SK-N-SH (cell line): ENCODE data around the gene USP9Y. TPM values are rescaled to one million over a fixed set of nuclear protein-coding genes. Genes with fewer than 3 reads are reported as not detected.
"Not testable (repeated sequence)": the region's sequence is repeated elsewhere in the genome, so short reads cannot be mapped to it uniquely, and the experiment has no call there.

ENCODE experiments used
- CTCF ChIA-PET: fragments of 300-600, 350-600 bp; formaldehyde crosslinking; extraction: SDS; loops from one replicate; lab custom pipeline; 2021; lab: Yijun Ruan, JAX
- POLR2A ChIA-PET: fragments of 350-600 bp; sonication (Branson Sonifier 250); formaldehyde crosslinking; extraction: SDS; loops from one replicate; lab custom pipeline; 2020; ENCODE audit warnings: antibody characterized with exemption, inconsistent platforms; lab: Yijun Ruan, JAX
- DNase-seq: peaks from one replicate; pipeline ENCODE4 v3.0.0; 2012
- H2AFZ ChIP-seq: fragments of 200-600 bp; sonication (generic); 2 replicates; pipeline ENCODE4 v1.8.1; 2016; ENCODE audit warnings: antibody characterized with exemption, mild to moderate bottlenecking, low read depth
- H3F3A ChIP-seq: fragments of 200-600 bp; sonication (generic); replicated peaks from 2 replicates; pipeline ENCODE3; 2016; ENCODE audit warnings: antibody characterized with exemption, mild to moderate bottlenecking; ENCODE audit not compliant: insufficient read depth
- H3K27ac ChIP-seq, 2 experiments: fragments of 200-500 bp in 1 of 2; fragments of 200-600 bp in 1 of 2; sonication (Bioruptor generic) in 1 of 2; sonication (generic), shearing (Covaris generic) in 1 of 2; 2 replicates each; pipeline versions ENCODE4 v1.5.1 to v1.6.1; 2014 to 2016; ENCODE audit warnings: low read depth in 2 of 2, inconsistent platforms in 1 of 2, low read length in 1 of 2, mild to moderate bottlenecking in 1 of 2, mixed read lengths in 1 of 2
- H3K27me3 ChIP-seq: fragments of 200-600 bp; sonication (generic), shearing (Covaris generic); 2 replicates; pipeline ENCODE4 v1.6.1; 2016; ENCODE audit warnings: mixed run types; ENCODE audit not compliant: insufficient read depth
- H3K36me3 ChIP-seq, 2 experiments: fragments of 200-500 bp in 1 of 2; fragments of 200-600 bp in 1 of 2; sonication (Bioruptor generic) in 1 of 2; sonication (generic) in 1 of 2; replicated peaks in 1 of 2; 2 replicates each; pipeline versions ENCODE3 to v1.5.1; 2014 to 2016; ENCODE audit warnings: low read length in 1 of 2, mild to moderate bottlenecking in 1 of 2; ENCODE audit not compliant: insufficient read depth in 2 of 2, control insufficient read depth in 1 of 2
- H3K4me1 ChIP-seq, 2 experiments: fragments of 200-500 bp in 1 of 2; fragments of 200-600 bp in 1 of 2; sonication (Bioruptor generic) in 1 of 2; sonication (generic), shearing (Covaris generic) in 1 of 2; 2 replicates each; pipeline versions ENCODE4 v1.5.1 to v1.6.1; 2014 to 2016; ENCODE audit warnings: low read depth in 1 of 2, low read length in 1 of 2, mixed run types in 1 of 2; ENCODE audit not compliant: insufficient read depth in 2 of 2, control insufficient read depth in 1 of 2
- H3K4me2 ChIP-seq: fragments of 200-600 bp; sonication (generic), shearing (Covaris generic); 2 replicates; pipeline ENCODE4 v1.6.1; 2017; ENCODE audit warnings: mixed run types
- H3K4me3 ChIP-seq, 2 experiments: fragments of 200-500 bp in 1 of 2; fragments of 200-600 bp in 1 of 2; sonication (Bioruptor generic) in 1 of 2; sonication (generic), shearing (Covaris generic) in 1 of 2; 2 replicates each; pipeline versions ENCODE4 v1.5.1 to v1.8.1; 2014 to 2016; ENCODE audit warnings: low read depth in 2 of 2, inconsistent platforms in 1 of 2, low read length in 1 of 2, mild to moderate bottlenecking in 1 of 2, mixed read lengths in 1 of 2, moderate library complexity in 1 of 2
- H3K79me2 ChIP-seq: fragments of 200-600 bp; sonication (generic); 2 replicates; pipeline ENCODE4 v1.8.1; 2017; ENCODE audit warnings: mild to moderate bottlenecking; ENCODE audit not compliant: insufficient read depth
- H3K9ac ChIP-seq: fragments of 200-600 bp; sonication (generic); 2 replicates; pipeline ENCODE4 v1.6.1; 2017; ENCODE audit warnings: mixed run types
- H3K9me2 ChIP-seq: fragments of 200-600 bp; sonication (generic); 2 replicates; pipeline ENCODE4 v1.6.1; 2017; ENCODE audit warnings: mixed run types
- H3K9me3 ChIP-seq: fragments of 200-600 bp; sonication (generic); 2 replicates; pipeline ENCODE4 v1.6.1; 2017; ENCODE audit warnings: mixed run types, mild to moderate bottlenecking, moderate library complexity
- H4K20me1 ChIP-seq: fragments of 200-600 bp; sonication (generic); 2 replicates; pipeline ENCODE4 v1.6.1; 2017; ENCODE audit warnings: mild to moderate bottlenecking, mixed run types; ENCODE audit not compliant: insufficient read depth
- ELF1 ChIP-seq: IDR thresholded peaks from 2 replicates; pipeline ENCODE4 v1.4.0; 2012
- GABPA ChIP-seq: IDR thresholded peaks from 2 replicates; pipeline ENCODE4 v1.4.0; 2012; ENCODE audit warnings: low read depth, mild to moderate bottlenecking
- RXRA ChIP-seq: IDR thresholded peaks from 2 replicates; pipeline ENCODE4 v1.4.0; 2012; ENCODE audit warnings: low read depth, mild to moderate bottlenecking, borderline replicate concordance
- TCF12 ChIP-seq: IDR thresholded peaks from 2 replicates; pipeline ENCODE4 v1.4.0; 2012
- YY1 ChIP-seq: IDR thresholded peaks from 2 replicates; pipeline ENCODE4 v1.4.0; 2012; ENCODE audit warnings: low read depth, mild to moderate bottlenecking
- WGBS: methylation state at CpG from one replicate; pipeline ENCODE4 v1.1.6; 2017; ENCODE audit warnings: low lambda C conversion rate; 5-methylcytosine and 5-hydroxymethylcytosine counted together
- polyA plus RNA-seq, 3 experiments: library from polyadenylated mRNA; depleted of rRNA; stranded (reverse); fragments of >200 nt; gene quantifications; 2 replicates each; pipeline ENCODE4 v1.2.3, GENCODE V29; 2012
- TF ChIP-seq, protein P1 (sequence below): fragments of 200-600 bp; sonication (generic); IDR thresholded peaks from 2 replicates; pipeline ENCODE4 v1.6.1; 2017; ENCODE audit warnings: antibody characterized with exemption, mild to moderate bottlenecking, moderate library complexity
- TF ChIP-seq, protein P2 (sequence below): IDR thresholded peaks from 2 replicates; pipeline ENCODE4 v1.4.0; 2012; ENCODE audit warnings: low read depth, borderline replicate concordance
- TF ChIP-seq, protein P3 (sequence below): fragments of 150-350 bp; IDR thresholded peaks from 2 replicates; pipeline ENCODE4 v1.6.1; 2016; ENCODE audit warnings: mild to moderate bottlenecking, low read depth, low read length
- TF ChIP-seq, protein P4 (sequence below): IDR thresholded peaks from 2 replicates; pipeline ENCODE4 v1.4.0; 2012; ENCODE audit warnings: low read depth

Gene USP9Y
- polyA plus RNA-seq, 1 of the 3 experiments (the other 2 are of a cell fraction) = not detected

GRCh38 chrY:12662745-12663591 lies 38.1 kb upstream of the USP9Y start:
- WGBS = no CpG with 5 or more reads among the region's 40 CpGs
- no peak for DNase-seq

GRCh38 chrY:12663845-12664244 lies 37.2 kb upstream of the USP9Y start:
- H3K79me2 ChIP-seq, H3K9me2 ChIP-seq, H3K4me1 ChIP-seq, H3K9me3 ChIP-seq, H4K20me1 ChIP-seq, POLR2A ChIA-PET, H3K4me3 ChIP-seq, H3K27ac ChIP-seq, H3F3A ChIP-seq, H3K9ac ChIP-seq, DNase-seq, H2AFZ ChIP-seq, CTCF ChIA-PET, H3K27me3 ChIP-seq, H3K4me2 ChIP-seq, H3K36me3 ChIP-seq: not testable (repeated sequence)
- WGBS = no CpG with 5 or more reads among the region's 20 CpGs

More at GRCh38 chrY:12662745-12663591, 38.1 kb upstream of the USP9Y start:
- no peak overlapping the region for H3K27ac ChIP-seq
- CTCF ChIA-PET = no interaction called here
- no peak overlapping the region for H2AFZ ChIP-seq
- H3K27me3 ChIP-seq = no peaks in the 10 kb centered on the region
- H3K36me3 ChIP-seq = no peaks in the 10 kb centered on the region
- no peak overlapping the region for H3K9ac ChIP-seq
- no peaks in the 10 kb centered on the region for H4K20me1 ChIP-seq
- H3K9me2 ChIP-seq = no peaks in the 10 kb centered on the region
- no peaks in the 10 kb centered on the region for H3F3A ChIP-seq
- no peaks in the 10 kb centered on the region for H3K79me2 ChIP-seq
- TF ChIP-seq GABPA = no peak
- TF ChIP-seq, protein P1, sequence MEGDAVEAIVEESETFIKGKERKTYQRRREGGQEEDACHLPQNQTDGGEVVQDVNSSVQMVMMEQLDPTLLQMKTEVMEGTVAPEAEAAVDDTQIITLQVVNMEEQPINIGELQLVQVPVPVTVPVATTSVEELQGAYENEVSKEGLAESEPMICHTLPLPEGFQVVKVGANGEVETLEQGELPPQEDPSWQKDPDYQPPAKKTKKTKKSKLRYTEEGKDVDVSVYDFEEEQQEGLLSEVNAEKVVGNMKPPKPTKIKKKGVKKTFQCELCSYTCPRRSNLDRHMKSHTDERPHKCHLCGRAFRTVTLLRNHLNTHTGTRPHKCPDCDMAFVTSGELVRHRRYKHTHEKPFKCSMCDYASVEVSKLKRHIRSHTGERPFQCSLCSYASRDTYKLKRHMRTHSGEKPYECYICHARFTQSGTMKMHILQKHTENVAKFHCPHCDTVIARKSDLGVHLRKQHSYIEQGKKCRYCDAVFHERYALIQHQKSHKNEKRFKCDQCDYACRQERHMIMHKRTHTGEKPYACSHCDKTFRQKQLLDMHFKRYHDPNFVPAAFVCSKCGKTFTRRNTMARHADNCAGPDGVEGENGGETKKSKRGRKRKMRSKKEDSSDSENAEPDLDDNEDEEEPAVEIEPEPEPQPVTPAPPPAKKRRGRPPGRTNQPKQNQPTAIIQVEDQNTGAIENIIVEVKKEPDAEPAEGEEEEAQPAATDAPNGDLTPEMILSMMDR = no peak
- TF ChIP-seq TCF12 = no peak
- POLR2A ChIA-PET = no interaction called here
- H3K4me3 ChIP-seq = no peak overlapping the region
- no peaks in the 10 kb centered on the region for H3K9me3 ChIP-seq
- H3K4me2 ChIP-seq = no peak overlapping the region
- H3K4me1 ChIP-seq = no peaks in the 10 kb centered on the region

DNA sequence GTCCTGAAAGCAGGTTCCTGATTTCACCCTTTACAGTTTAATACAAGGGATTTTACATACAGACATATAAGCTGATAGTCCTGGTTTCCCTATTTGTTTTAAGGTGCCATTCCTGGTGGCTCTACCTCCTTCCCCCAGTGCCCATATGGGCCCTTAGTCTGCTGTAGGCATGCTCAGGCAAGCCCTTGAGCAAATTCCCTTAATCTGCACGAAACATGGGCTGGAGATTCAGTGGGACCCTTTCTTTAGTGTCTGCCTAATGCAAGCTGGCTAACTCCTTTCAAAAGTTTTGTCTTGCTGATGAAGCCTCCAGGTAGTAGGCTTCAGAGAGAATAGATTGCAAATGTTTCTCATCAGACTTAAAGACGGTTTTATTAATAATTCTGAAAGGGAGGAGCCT lies 22.9 kb upstream of the USP9Y start:
- WGBS = no CpG with 5 or more reads among the region's 2 CpGs
- DNase-seq = no peak
- H3K9ac ChIP-seq = no peak overlapping the region
- no peak overlapping the region for H3K4me2 ChIP-seq
- no peak overlapping the region for H3K4me3 ChIP-seq
- H3K4me1 ChIP-seq = no peaks in the 10 kb centered on the region
- H2AFZ ChIP-seq = no peak overlapping the region
- no peak overlapping the region for H3K27ac ChIP-seq
- no peaks in the 10 kb centered on the region for H3K36me3 ChIP-seq
- no peaks in the 10 kb centered on the region for H4K20me1 ChIP-seq
- no peaks in the 10 kb centered on the region for H3K79me2 ChIP-seq
- H3K27me3 ChIP-seq = no peaks in the 10 kb centered on the region
- no peaks in the 10 kb centered on the region for H3K9me2 ChIP-seq
- H3K9me3 ChIP-seq = no peaks in the 10 kb centered on the region
- ChIA-PET CTCF (no interaction called here), POLR2A (no interaction called here)
- no peaks in the 10 kb centered on the region for H3F3A ChIP-seq
- TF ChIP-seq YY1 (no peak), TCF12 (no peak), ELF1 (no peak), RXRA (no peak)
- TF ChIP-seq, protein P2, sequence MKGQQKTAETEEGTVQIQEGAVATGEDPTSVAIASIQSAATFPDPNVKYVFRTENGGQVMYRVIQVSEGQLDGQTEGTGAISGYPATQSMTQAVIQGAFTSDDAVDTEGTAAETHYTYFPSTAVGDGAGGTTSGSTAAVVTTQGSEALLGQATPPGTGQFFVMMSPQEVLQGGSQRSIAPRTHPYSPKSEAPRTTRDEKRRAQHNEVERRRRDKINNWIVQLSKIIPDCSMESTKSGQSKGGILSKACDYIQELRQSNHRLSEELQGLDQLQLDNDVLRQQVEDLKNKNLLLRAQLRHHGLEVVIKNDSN = no peak
- TF ChIP-seq, protein P3, sequence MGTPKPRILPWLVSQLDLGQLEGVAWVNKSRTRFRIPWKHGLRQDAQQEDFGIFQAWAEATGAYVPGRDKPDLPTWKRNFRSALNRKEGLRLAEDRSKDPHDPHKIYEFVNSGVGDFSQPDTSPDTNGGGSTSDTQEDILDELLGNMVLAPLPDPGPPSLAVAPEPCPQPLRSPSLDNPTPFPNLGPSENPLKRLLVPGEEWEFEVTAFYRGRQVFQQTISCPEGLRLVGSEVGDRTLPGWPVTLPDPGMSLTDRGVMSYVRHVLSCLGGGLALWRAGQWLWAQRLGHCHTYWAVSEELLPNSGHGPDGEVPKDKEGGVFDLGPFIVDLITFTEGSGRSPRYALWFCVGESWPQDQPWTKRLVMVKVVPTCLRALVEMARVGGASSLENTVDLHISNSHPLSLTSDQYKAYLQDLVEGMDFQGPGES = no peak
- TF ChIP-seq, protein P4, sequence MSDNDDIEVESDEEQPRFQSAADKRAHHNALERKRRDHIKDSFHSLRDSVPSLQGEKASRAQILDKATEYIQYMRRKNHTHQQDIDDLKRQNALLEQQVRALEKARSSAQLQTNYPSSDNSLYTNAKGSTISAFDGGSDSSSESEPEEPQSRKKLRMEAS = no peak
